GM21723 (cell line): ENCODE results near the gene URB2.
"Not testable (repeated sequence)": the region's sequence is repeated elsewhere in the genome, so short reads cannot be mapped to it uniquely, and the experiment has no call there.

Source experiments
- ATAC-seq: cut with Tn5 transposase; IDR thresholded peaks from one replicate; pipeline ENCODE4 v1.9.1; 2021; ENCODE audit warnings: mild to moderate bottlenecking, moderate library complexity; ENCODE audit not compliant: unreplicated experiment

Gene URB2

DNA sequence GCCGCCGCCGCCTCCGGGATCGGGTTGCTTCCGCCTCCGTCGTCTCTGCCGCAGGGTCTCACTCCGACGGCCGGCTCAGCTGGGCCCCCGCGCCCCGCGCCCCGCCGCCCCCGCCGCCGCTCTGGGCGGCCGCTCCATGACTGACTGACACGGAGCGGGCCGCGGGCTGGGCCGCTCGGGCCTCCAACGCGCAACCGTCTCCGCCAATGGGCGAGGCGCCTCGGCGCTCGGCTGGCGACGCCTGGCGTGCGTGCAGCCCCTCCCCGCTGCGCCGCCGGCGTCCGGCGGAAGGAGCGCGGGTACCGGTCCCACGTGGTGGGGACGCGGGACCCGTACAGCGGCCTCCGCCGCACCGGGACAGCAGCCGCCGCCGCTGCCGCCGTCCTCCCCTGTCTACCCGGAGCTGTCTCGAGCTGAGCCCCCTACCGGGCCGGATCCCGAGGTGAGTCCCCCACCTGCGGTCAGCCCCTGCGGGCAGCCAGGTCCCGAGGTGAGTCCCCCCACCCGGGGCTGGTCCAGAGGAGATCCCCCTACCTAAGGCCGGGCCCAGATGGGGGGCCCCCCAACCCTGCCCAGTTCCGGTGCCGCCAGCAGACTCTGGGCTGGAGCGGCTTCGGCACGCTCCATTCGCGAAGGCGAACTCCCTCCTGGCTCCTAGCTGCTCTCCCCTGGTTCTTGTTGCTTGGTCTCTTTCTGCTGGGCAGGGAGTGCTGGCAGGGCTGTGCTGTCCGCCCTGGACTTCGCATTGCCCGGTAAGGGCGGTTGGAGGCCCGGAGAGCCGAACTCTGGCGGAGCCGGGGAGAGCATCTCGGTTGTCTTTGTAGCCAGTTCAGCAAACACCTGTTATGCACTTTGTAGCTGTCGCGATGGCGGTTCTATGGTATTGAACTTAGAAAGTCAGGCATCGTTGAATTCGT lies at the start of gene URB2, which contains the start of gene TAF5L:
Gene URB2 (plus strand): TSS at position 333 of the 917 bp plus-strand sequence. CDS start 1,387 bp downstream, outside the sequence.
Gene TAF5L (minus strand): TSS at position 208 of the 917 bp plus-strand sequence. CDS start 11,640 bp downstream, outside the sequence.
- peak; percentile 85 for ATAC-seq

DNA sequence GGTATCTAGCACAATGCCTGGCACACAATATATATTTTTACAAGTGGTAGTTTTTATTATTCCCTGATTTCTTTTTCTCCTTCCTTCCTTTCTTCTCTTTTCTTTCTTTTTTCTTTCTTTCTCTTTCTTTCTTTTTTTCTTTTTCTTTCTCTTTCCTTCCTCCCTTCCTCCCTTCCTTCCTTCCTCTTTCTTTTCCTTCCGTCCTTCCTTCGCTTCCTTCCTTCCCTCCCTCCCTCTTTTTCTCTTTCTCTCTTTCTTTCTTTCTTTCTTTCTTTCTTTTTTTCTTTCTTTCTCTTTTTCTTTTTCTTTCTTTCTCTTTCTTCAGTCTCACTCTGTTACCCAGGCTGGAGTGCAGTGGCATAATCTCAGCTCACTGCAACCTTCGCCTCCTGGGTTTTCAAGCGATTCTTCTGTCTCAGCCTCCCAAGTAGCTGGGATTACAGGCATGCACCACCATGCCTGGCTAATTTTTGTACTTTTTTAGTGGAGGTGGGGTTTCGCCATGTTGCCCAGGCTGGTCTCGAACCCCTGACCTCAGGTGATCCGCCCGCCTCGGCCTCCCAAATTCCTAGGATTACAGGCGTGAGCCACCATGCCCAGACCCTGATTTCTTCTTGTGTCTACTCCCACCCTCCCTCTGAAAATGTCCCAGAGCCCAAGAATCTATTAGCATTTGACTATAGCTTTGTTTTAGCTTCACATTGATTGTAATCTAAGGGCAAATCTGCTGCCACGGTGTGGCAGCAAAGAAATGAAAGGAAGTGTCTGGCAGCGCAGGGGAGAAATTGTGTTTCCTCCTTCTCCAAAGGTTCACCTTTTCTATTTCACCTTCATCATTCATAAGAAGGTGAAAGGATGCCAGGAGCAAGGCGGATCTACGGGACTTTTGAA lies 47.6 kb upstream of the URB2 start:
- ATAC-seq: peak; percentile 40

DNA sequence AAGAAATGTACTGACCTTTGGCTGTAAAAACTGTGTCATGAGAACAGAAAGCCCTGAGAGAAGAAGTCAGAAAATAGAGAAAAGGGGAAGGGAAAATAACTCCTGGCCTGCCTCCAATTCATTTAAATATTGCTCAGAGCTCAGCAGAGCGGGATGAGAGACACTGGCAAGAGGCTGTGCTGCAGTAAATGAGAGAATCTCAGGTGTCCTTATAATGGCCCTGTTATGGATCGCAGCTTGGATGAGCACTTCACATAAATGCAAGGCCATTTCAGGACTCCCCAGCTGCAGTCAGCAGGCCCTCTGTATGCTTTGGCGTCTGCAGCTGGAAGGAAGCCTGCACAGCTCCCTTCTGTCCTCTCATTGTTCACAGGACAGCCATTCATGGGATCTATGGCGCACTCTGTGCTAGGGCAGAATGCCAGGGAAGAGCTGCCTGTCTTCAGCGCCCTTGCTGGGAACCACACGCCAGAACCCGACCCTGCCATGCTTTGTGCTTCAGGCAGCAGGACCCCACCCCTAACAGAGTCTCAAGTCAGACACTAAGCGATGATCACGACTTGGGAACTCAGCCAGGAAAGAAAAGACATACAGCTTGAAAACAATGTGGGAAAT lies 46.9 kb upstream of the URB2 start:
- ATAC-seq: peak; percentile 92

- no peak for ATAC-seq
These were observed 44.6 kb upstream of the URB2 start for GRCh38 chr1:229581485-229581884.

DNA sequence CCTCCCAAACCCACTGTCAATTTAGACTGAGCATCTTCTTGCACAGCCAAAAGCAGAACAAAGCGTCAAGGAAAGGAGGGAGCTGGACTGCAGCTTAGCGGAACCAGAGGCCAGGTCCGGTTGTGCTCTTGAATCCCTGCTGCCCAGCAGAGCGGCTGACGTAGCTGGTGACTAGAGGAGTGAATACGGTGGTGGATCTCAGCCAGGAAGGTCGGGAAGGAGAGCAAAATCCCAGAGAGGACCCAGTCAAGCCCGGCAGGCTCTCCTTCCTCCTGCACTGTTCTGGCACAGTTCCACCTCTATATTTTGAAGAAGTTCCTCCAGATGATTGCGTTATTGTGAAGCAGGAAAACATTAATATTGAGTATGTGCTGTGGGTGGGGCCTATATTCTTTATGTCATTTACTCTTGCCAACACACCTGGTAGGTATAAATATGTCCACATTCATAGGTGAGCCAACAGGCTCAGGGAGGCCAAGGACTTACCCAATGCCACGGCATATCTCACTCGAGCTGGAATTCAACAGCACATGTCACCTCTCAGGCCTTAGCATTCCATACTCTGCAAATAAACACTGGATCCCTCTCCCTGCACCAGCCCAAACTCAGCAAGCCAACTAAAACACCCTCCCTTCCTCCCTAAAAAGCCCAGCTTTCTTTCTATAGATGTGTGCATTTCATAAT lies 43.9 kb upstream of the URB2 start:
- no peak for ATAC-seq

GRCh38 chr1:229582715-229583114 lies 43.3 kb upstream of the URB2 start:
- no peak for ATAC-seq

DNA sequence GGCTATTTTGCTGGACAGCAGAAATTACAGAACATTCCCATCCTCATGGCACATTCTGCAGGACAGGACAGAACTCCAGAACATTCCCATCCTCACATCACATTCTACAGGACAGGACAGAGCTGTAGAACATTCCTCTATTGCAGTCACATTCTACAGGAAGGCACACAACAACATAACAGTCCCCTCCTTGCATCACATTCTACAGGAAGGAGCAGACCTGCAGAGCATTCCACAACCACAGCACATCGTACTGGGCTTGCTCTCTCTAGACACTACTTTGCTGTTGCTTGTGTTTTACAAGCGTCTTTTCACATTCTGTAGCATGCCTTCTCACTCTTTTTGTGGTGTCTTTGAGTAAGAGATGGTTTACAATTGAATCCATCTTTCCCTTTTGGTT lies 40.7 kb upstream of the URB2 start:
- ATAC-seq: no peak

GRCh38 chr1:229590119-229590518 lies 35.9 kb upstream of the URB2 start:
- no peak for ATAC-seq

DNA sequence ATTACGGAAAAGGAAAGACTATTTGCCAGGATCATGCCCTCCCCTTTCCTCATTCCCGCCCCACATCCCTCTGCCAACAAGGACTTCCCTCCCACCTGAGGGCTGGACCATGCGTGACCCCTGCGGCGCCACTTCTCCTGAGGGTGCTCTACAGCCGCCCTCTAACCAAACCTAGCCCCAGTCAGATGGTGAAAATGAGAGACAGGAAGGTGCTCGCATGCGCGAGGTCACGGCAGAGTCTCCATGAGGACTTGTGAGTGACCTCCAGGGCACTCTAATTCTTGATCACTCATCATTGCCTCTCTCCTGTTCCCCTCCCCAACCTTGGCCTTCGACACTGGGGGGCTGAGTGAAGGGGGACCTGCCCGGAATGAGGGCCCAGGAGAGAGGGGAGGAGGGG lies 32.2 kb upstream of the URB2 start:
- ATAC-seq: no peak

DNA sequence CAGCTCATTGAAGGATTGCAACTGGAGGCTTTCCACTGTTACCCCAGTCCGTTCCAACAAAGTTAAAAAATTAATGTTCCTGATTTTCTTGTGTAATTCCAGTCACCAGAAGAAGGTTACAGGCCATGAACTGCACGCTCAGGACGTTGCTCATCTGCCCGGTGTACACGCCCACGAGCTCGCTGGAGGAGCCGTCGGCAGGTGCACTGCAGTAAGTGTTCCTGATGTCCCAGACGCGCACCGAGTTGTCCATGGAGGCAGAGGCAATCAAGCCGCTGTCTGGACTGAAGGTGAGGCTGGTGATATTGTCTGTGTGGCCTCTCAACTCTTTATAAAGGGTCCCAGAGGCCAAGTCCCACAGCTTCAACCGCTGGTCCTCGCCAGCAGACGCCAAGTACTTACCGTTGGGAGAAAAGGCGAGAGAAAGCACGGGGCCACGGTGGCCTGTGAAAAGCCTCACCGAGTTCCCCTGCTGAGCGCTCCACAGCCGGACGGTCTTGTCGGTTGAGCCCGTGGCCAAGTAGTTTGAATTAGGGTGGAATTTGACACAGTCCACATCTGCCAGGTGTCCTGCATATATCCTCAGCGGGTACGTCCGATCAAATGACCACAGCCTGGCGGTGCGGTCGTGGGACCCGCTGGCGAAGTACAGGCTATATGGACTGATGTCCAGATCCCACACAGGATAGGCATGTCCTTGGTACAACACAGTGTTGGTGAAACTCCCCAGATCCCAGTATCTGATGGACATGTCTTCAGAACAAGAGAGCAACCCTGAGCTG lies 31.6 kb upstream of the URB2 start:
- no peak for ATAC-seq

GRCh38 chr1:229595876-229596275 lies 30.2 kb upstream of the URB2 start:
- not testable (repeated sequence) for ATAC-seq

- ATAC-seq: no peak
These were observed 28.9 kb upstream of the URB2 start for GRCh38 chr1:229596925-229597699.

DNA sequence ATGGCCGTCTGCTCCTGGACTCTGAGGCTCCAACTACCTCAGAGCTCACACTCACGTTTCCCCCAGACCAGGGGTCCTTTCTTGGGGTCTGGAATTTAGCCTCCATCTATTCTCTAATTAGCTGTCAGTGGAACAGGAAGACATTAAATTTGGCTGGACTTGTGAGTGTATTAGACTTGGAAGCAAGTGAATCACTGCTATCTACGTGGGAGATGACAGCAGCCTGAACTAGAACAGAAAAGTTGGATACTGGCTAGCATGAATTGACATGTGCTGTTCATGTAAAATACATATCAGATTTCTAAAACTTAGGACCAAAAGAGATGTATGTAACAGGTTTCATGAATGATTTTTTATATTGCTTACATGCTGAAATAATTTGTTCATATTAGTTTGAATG lies 28.2 kb upstream of the URB2 start:
- no peak for ATAC-seq

GRCh38 chr1:229599218-229599954 lies 26.7 kb upstream of the URB2 start:
- no peak for ATAC-seq

DNA sequence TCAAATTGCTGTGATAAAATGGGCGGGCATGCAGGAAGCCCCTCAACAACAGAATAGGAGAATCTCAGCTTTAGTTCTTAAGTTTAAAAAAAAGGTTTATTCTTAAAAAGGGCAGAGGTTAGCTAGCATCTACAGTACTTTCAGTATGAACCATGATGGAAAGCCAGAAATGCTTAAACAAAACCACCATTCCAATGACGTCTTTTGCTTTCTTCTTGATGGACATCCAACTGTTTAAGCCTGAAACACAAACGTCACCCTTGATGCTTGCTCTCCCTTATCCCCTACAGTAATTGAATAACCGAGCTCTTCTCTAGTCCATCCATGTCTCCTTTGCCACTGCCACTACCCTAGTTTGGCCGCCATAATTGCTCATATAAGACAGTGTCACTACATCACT lies 25.8 kb upstream of the URB2 start:
- no peak for ATAC-seq

DNA sequence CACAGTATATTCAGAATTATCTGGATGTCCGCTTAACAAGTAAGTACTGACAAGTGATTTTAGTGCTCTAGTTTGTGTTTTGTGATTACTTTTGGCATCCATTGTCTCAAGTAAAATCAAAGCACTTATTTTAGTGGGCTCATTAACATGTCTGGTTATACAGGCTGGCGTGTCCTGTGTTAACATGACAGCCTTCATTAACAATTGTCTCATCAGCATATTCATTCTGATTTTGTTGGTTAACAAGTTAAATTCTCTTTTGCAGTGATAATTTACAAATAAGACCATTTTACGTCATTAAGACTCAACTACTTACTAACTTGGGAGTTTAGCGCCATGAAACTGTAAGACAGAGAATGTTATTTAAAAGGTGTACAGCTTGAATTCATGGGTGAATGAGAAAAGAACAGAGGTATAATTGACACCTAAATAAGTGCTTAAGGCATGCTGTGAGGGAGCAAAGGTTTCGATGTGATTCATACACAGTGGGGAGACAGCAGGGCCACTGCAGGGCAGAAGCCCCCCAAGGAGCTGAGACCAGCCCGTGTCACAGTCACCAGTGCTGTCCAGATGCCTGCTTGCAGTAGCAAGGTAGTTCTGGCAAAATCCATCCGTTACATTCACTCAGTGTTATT lies 22.6 kb upstream of the URB2 start:
- ATAC-seq: no peak

GRCh38 chr1:229607370-229607769 lies 18.7 kb upstream of the URB2 start:
- no peak for ATAC-seq

DNA sequence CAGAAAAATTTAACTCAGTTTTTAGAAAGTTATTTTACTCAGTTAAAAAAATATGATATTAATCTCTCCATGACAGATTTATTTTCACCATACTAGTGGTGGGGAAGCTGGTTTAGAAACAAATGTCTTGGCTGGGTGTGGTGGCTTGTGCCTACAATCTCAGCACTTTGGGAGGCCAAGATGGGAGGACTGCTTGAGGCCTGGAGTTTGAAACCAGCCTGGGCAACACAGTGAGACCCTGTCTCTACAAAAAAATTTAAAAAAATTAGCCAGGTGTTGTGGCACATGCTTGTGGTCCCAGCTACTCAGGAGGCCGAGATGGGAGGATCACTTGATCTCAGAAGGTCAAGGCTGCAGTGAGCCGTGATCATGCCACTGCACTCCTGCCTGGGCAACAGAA lies 17.5 kb upstream of the URB2 start:
- no peak for ATAC-seq
